ENCODE results near the gene SUPT20HL2.

- TF ChIP-seq CTCF (IDR thresholded peaks at IDR 0.05) (no peak), POLR2AphosphoS5 (IDR thresholded peaks at IDR 0.05) (no peak), POLR2A (IDR thresholded peaks at IDR 0.05) (no peak), EP300 (IDR thresholded peaks at IDR 0.05; ENCODE audit: low read depth) (no peak)
These were observed 36.3 kb upstream of the SUPT20HL2 start for GRCh38 chrX:24350217-24350616.

Measured in transverse colon (tissue), 4 donors.